Right cardiac atrium (tissue), 5 donors: ENCODE data around the gene QKI. TPM values are rescaled to one million over a fixed set of nuclear protein-coding genes. Genes with fewer than 3 reads are reported as not detected.
A peak's percentile ranks its signal among the peaks of the same experiment; 100 is the strongest.
"Not testable (repeated sequence)": the region's sequence is repeated elsewhere in the genome, so short reads cannot be mapped to it uniquely, and the experiment has no call there.

Source experiments
- ATAC-seq, 2 donors: fragments of 200-7000 bp; cut with Tn5 transposase; one replicate each; pipeline versions ENCODE4 v1.8.0 to v1.9.1; 2020; ENCODE audit warnings: moderate library complexity in 2 of 2, mild to moderate bottlenecking in 1 of 2
- DNase-seq, 3 donors: peaks; one replicate each; pipeline ENCODE4 v3.0.0-alpha.2; 2020
- H3K27ac ChIP-seq: one replicate; pipeline ENCODE4 v1.5.1; 2013; ENCODE audit warnings: mild to moderate bottlenecking, low read length, control low read depth, moderate library complexity
- H3K27me3 ChIP-seq: one replicate; pipeline ENCODE4 v1.6.1; 2013; ENCODE audit not compliant: control insufficient read depth, insufficient read depth
- H3K4me1 ChIP-seq: one replicate; pipeline ENCODE4 v1.6.1; 2013; ENCODE audit warnings: low read length; ENCODE audit not compliant: control insufficient read depth, insufficient read depth
- H3K4me3 ChIP-seq: one replicate; pipeline ENCODE4 v1.5.1; 2013; ENCODE audit warnings: low read length, control low read depth
- H3K9me3 ChIP-seq: one replicate; pipeline ENCODE4 v1.6.1; 2013; ENCODE audit warnings: low read length; ENCODE audit not compliant: control insufficient read depth
- WGBS: extraction: QIAGEN DNeasy Blood & Tissue Kit; methylation state at CpG from one replicate; pipeline ENCODE4 v1.1.7; 2013; 5-methylcytosine and 5-hydroxymethylcytosine counted together
- intact Hi-C, 4 donors: fragments of 100-400 bp; cut with DNase I; formaldehyde crosslinking; loops; one replicate each; pipeline versions ENCODE4 v1.11.0 to v1.14.0; 2022 to 2023
- polyA plus RNA-seq: library from polyadenylated mRNA; stranded (reverse); fragments of 200-250 nt; gene quantifications from one replicate; pipeline ENCODE4 v1.2.3, GENCODE V29; 2013
- total RNA-seq, 4 donors: library from RNA; stranded (reverse); fragmentation: NEBNext Ultra II Directional; extraction: Animal tissue kit (Norgen Biotek cat#: 25700); gene quantifications; one replicate each; pipeline ENCODE4 v1.2.1, GENCODE V29; 2021
- donor health status: healthy with polysubstance abuse.
- donor health status: DM: no; HTN: yes; CAD: no.
- donor health status: DM: no; HTN: no; CAD: no.
- donor health status: DM: no; HTN: yes; CAD: no; lungs with severe emphysema.
- donor health status: DM: yes; HTN: yes; CAD: no.

Gene QKI
- total and polyA plus RNA-seq, 5 donors, result 100 to 415 (median 373) TPM

DNA sequence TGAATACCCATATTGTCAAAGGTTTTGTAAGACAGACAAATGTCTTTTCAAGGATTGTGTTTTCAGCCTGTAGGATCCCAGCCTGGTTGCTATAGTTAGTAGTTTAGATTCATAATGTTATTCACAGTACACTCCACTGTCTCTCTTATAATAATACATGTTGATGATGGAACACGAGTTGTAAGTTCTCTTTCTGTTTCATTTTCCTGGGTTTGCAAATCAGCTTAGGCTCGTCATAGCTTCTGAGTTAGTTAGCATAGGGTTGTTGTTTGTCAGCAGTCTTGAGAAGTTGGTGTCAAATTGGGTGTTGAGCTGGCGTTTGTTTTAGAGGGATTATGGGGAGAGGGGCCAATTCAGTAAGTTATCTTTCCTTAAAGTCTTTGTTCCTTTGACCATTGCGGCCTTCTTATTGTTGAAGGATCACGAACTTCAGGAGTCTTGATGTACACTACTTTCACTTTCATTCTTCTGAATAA is 45.8 kb downstream of the QKI start:
- peak; percentile 34 to 55 for ATAC-seq
- peak overlapping the region; percentile 56 for H3K27ac ChIP-seq

DNA sequence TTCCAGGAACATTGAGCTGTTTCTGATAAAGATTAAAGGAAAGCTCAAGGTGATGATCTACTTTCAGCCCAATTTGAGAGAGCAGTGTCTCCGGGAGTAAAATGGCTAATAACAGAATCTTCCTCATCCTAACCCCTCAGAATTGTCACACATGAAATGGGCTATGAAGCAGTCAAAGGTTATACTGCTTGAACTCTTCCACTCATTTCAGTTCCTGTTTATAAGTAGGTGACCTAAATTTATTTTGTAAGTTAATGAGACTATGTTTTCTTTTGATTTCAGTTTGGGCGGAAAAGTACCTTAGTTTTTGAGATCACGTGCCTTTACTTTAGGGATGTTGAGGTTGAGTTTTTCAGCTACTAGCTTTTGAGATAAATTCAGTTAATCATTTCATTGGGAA is 47.2 kb downstream of the QKI start:
- H3K27ac ChIP-seq, result no peak overlapping the region
- WGBS, result 67% methylated on average over 3 of the region's 3 CpGs
- ATAC-seq (no peak), DNase-seq (no peak)
- no peaks in the 10 kb centered on the region for H3K9me3 ChIP-seq
- peaks cover 15% of the 10 kb centered on the region for H3K4me1 ChIP-seq
- peak overlapping the region; percentile 28 for H3K4me3 ChIP-seq
- H3K27me3 ChIP-seq, result no peaks in the 10 kb centered on the region
- intact Hi-C loops, result no loop called here

More for the DNA sequence above, 45.8 kb downstream of the QKI start:
- no peaks in the 10 kb centered on the region for H3K9me3 ChIP-seq
- H3K4me1 ChIP-seq, result peaks cover 18% of the 10 kb centered on the region
- WGBS, result 10% methylated on average over 5 of the region's 5 CpGs
- DNase-seq, result no peak
- no peaks in the 10 kb centered on the region for H3K27me3 ChIP-seq
- intact Hi-C loops, result no loop called here
- H3K4me3 ChIP-seq, result peak overlapping the region; percentile 79

DNA sequence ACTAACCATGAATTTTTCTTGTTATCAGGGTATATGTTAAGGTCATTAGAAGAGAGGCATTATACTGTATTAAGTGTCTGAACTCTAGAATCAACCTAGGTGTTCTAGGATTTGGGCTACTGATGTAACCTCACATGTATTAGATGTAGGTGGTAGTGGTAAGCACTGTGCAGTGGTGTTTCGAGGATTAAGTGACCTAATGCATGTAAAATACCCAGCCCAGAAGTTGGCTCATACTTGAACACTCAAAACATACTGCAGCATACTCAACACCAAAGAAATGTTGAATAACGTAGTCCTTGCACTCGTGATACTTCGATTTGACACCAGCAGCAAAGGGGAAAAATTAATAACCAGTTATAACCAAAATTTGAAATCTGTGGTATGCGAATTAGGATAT is 48.7 kb downstream of the QKI start:
- DNase-seq, result no peak
- Histone ChIP-seq H3K9me3 (no peaks in the 10 kb centered on the region), H3K4me1 (peaks cover 11% of the 10 kb centered on the region), H3K4me3 (no peak overlapping the region), H3K27ac (no peak overlapping the region), H3K27me3 (no peaks in the 10 kb centered on the region)
- WGBS, result 79% methylated on average over 5 of the region's 5 CpGs
- intact Hi-C loops, result no loop called here
- ATAC-seq, result no peak

DNA sequence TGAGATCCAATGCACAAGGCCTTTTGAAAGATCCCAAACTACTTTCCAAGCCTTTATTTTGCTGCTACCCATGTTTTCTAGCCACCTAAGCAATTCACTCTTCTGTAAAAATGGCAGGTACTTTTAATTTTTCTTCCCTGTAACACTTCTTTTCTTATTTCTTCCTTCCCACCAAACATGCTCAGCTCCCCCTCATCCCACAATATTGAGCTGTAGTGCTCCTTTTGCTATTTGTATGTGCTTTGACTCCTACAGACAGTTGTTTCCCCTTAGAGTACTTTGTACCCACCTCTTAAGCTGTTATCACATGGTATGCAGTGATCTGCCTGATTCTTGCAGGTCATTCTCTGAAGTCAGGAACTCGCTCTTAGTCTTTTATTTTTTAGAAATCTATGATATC is 49.3 kb downstream of the QKI start:
- intact Hi-C loops, result no loop called here
- Histone ChIP-seq H3K9me3 (no peaks in the 10 kb centered on the region), H3K27ac (no peak overlapping the region), H3K27me3 (no peaks in the 10 kb centered on the region), H3K4me1 (peaks cover 11% of the 10 kb centered on the region), H3K4me3 (no peak overlapping the region)
- ATAC-seq (no peak), DNase-seq (no peak)
- 82% methylated on average over 1 of the region's 1 CpG for WGBS

DNA sequence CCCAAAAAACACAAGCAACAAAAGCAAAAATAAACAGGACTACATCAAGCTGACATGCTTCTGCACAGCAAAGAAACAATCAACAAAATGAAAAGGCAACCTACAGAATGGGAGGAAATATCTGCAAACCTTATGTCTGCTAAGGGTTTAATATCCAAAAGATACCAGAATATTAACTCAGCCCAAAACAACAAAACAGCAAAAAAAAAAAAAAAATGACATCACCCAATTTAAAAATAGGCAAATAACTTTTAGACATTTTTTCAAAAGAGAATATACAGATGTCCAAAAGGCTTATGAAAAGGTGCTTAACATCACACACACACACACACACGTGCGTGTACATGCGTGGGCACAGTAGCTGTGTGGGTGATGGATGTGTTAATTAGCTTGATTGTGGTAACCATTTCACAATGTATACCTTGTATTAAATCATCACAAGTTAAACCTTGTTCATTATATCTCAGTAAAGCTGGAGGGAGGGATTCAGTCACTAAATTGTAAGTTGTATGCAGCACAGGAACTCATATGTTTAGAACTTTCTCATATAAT is 52.4 kb downstream of the QKI start:
- Histone ChIP-seq H3K27me3 (no peaks in the 10 kb centered on the region), H3K27ac (no peak overlapping the region), H3K4me1 (peaks cover 6% of the 10 kb centered on the region), H3K9me3 (no peaks in the 10 kb centered on the region), H3K4me3 (no peak overlapping the region)
- DNase-seq (no peak), ATAC-seq (no peak)
- 75% methylated on average over 3 of the region's 3 CpGs for WGBS
- intact Hi-C loops, result no loop called here

DNA sequence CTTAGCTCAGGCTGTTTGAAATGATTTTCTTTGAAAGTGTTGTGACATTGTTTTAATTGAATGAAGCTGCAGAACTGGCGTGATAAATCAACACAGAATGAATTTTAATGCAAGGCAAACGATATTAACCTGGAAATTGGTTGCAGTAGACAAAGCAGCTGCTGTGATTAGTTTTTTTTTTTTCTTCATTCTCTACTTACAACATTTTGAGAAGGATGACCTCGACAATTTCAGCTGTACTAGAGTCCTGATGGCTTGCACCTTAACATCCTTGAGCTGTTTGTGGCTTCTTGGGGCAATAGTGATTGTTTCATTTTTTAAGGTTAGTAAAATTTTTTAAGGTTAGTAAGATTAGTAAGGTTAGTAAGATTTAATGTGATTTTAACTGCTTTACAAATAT is 54.2 kb downstream of the QKI start:
- no peak overlapping the region for H3K27ac ChIP-seq
- ATAC-seq (no peak), DNase-seq (no peak)
- WGBS, result 47% methylated on average over 3 of the region's 3 CpGs
- peaks cover 6% of the 10 kb centered on the region for H3K4me1 ChIP-seq
- H3K9me3 ChIP-seq, result no peaks in the 10 kb centered on the region
- intact Hi-C loops, result no loop called here
- H3K27me3 ChIP-seq, result no peaks in the 10 kb centered on the region
- H3K4me3 ChIP-seq, result no peak overlapping the region

DNA sequence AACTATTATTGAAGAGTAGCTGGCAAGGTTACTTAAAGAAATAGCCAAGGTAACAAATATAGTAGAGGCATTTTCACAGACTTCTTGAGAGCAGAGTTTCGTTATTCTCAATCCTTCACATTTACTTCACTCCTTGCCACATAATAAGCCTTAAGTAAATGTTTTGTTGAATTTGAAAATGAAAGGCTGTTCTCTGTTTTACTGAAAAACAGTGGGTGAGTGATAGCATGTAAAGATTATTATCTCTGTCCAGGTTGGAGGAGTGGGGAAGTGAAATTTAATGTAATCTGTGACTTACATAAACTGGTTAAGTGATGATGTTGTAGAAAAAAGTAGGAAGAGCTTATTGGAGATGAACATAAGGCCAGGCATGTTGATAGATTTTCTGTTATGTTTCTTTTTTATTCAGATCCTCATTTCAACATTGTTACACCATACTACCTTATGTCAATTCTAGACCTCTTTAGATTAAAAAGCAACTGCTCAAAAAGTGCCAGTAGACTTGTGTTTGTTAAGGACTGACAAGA is 55.0 kb downstream of the QKI start:
- Histone ChIP-seq H3K4me1 (peaks cover 5% of the 10 kb centered on the region), H3K27ac (no peak overlapping the region), H3K4me3 (no peak overlapping the region), H3K27me3 (no peaks in the 10 kb centered on the region), H3K9me3 (no peaks in the 10 kb centered on the region)
- 75% methylated on average over 1 of the region's 1 CpG for WGBS
- intact Hi-C loops, result no loop called here
- DNase-seq, result no peak
- ATAC-seq, result no peak

DNA sequence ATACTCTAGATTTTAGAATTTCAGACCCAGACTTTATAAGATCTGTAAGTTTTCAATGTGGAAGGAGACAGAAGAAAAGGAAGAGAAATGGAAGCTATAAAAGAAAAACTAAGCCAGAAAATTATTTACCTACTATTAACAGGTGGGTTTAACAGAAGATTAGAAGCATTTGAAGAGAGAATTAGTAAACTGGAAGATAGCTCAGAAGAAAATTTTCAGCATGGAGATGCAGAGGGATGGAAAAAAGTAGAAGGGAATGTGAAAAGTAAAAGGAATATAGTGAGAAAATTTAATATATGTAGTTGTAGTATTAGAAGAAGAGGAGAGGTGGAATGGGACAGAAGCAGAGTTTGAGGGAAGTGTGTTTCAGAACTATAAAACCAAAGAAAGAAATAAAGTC is 56.1 kb downstream of the QKI start:
- Histone ChIP-seq H3K27me3 (no peaks in the 10 kb centered on the region), H3K27ac (no peak overlapping the region), H3K4me1 (peaks cover 1% of the 10 kb centered on the region), H3K4me3 (no peak overlapping the region), H3K9me3 (no peaks in the 10 kb centered on the region)
- intact Hi-C loops, result no loop called here
- DNase-seq (no peak), ATAC-seq (no peak)

DNA sequence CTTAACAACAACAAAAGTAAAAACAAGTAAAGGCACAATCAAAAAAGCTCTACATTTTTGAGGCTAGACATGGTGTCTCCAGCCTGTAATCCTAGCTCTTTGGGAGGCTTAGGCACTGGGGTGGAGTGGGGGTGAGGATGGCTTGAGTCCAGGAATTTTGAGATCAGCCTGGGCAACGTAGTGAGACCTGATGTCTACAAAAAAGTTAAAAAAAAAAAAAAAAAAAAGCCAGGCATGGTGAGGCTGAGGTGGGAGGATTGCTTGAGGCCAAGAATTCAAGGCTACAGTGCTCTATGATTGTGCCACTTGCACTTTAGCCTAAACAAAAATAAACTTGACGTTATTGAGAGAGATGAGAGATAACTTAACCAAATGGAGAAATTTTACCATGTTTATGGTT is 60.1 kb downstream of the QKI start:
- Histone ChIP-seq H3K4me3 (no peak overlapping the region), H3K27me3 (no peaks in the 10 kb centered on the region), H3K9me3 (no peaks in the 10 kb centered on the region), H3K4me1 (peaks cover 1% of the 10 kb centered on the region), H3K27ac (no peak overlapping the region)
- peak in 1 of 3 donors; percentile 35 for DNase-seq
- intact Hi-C loops, result no loop called here
- ATAC-seq, result no peak
- 67% methylated on average over 2 of the region's 2 CpGs for WGBS

DNA sequence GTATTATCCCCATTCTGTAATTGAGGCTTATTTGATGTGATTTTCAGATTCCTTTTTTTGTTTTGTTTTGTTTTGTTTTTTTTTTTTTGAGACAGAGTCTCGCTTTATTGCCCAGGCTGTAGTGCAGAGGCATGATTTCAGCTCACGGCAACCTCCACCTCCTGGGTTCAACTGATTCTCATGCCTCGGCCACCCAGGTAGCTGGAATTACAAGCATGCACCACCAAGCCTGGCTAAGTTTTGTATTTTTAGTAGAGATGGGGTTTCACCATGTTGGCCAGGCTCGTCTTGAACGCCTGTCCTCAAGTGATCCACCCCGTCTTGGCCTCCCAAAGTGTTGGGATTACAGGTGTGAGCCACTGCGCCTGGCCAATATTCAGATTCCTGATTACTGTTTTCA is 62.4 kb downstream of the QKI start:
- H3K9me3 ChIP-seq, H3K27me3 ChIP-seq, ATAC-seq, H3K4me3 ChIP-seq, DNase-seq, H3K4me1 ChIP-seq, intact Hi-C loops, H3K27ac ChIP-seq: not testable (repeated sequence)
- whole genome bisulfite sequencing, result 83% methylated on average over 7 of the region's 7 CpGs

DNA sequence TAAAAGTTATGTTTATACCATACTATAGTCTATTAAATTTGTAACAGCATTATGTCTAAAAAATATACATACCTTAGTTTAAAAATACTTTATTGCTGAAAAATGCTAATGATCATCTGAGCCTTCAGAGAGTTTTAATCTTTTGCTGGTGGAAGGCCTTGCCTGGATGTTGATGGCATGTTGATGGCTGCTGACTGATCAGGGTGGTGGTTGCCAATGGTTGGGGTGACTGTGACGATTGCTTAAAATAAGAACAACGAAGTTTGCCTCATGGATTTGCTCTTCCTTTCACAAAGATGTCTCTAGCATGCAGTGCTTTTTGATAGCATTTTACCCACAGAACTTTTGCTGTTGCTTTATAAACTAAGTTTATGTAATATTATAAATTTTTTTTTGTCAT is 68.6 kb downstream of the QKI start:
- WGBS, result 49% methylated on average over 2 of the region's 2 CpGs
- no peak for DNase-seq
- intact Hi-C loops, result no loop called here
- no peaks in the 10 kb centered on the region for H3K9me3 ChIP-seq
- peak in 1 of 2 donors; percentile 18 for ATAC-seq
- H3K4me1 ChIP-seq, result peaks cover 7% of the 10 kb centered on the region
- H3K4me3 ChIP-seq, result no peak overlapping the region
- no peaks in the 10 kb centered on the region for H3K27me3 ChIP-seq
- no peak overlapping the region for H3K27ac ChIP-seq

DNA sequence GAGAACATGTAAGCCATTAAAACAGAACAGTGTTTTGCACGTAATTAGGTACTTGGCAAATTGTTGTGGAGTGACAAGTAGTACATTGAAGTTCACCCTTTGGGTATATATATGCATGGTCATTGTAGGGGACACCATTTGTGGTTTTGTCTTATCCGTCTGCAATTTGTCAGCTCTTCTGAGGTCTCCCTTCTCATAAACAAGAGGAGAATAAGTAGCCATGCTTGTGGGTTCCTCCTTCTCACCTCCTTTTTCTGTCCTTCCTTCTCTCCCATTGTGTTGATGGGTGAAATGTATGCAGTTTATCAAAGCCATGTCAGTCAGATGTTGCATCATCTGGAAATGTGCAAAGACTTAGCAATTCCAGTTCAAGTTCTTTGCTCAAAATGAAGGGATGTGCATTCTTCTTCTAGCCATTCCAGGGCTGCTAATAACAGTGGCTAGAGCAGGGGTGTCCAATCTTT is 70.9 kb downstream of the QKI start:
- intact Hi-C loops, result no loop called here
- no peaks in the 10 kb centered on the region for H3K27me3 ChIP-seq
- WGBS, result 77% methylated on average over 2 of the region's 2 CpGs
- H3K9me3 ChIP-seq, result no peaks in the 10 kb centered on the region
- ATAC-seq, result no peak
- H3K4me3 ChIP-seq, result no peak overlapping the region
- no peak overlapping the region for H3K27ac ChIP-seq
- peaks cover 9% of the 10 kb centered on the region for H3K4me1 ChIP-seq
- no peak for DNase-seq
